IMR-90 (cell line): ENCODE measurements around the gene LCN2. TPM values are rescaled to one million over a fixed set of nuclear protein-coding genes. Genes with fewer than 3 reads are reported as not detected.

ENCODE experiments used
- ELK1 ChIP-seq: fragments of 150-350 bp; IDR thresholded peaks from 2 replicates; pipeline ENCODE4 v1.6.1; 2016; ENCODE audit warnings: low read depth, mild to moderate bottlenecking, low read length, moderate library complexity, borderline replicate concordance
- RAD21 ChIP-seq: IDR thresholded peaks from 2 replicates; pipeline ENCODE4 v1.6.1; 2012; ENCODE audit warnings: low read length, improper control_type of control experiment
- USF2 ChIP-seq: fragments of 150-350 bp; IDR thresholded peaks from 2 replicates; pipeline ENCODE4 v1.6.1; 2017; ENCODE audit warnings: mild to moderate bottlenecking, antibody characterized with exemption, low read length, low read depth
- polyA plus RNA-seq, 3 experiments: library from polyadenylated mRNA; depleted of rRNA; stranded (reverse); fragments of >200 nt; gene quantifications; 2 replicates each; pipeline ENCODE4 v1.2.3, GENCODE V29; 2012; ENCODE audit warnings: low replicate concordance in 1 of 3
- total RNA-seq: library from RNA; depleted of rRNA; stranded (reverse); fragments of >200 nt; gene quantifications from 2 replicates; pipeline ENCODE4 v1.2.3, GENCODE V29; 2012

Gene LCN2
- total and polyA plus RNA-seq, 2 of the 4 experiments (the other 2 are of a cell fraction) = not detected

GRCh38 chr9:128115187-128116103 lies 33.8 kb upstream of the LCN2 start (continued):
- TF ChIP-seq ELK1 (no peak), USF2 (no peak), RAD21 (no peak)
